NCI-H187 (cell line): ENCODE data around the gene SLC22A17.
A peak's percentile ranks its signal among the peaks of the same experiment; 100 is the strongest.

Source experiments
- DNase-seq, 2 experiments: peaks; one replicate each; lab custom pipeline; 2025; lab: John Stamatoyannopoulos, UW

The SLC22A17 gene

GRCh38 chr14:23307687-23308644 is 44.7 kb downstream of the SLC22A17 start:
- no peak for DNase-seq

- DNase-seq = no peak
Measured at GRCh38 chr14:23307146-23307530, 45.5 kb downstream of the SLC22A17 start.

GRCh38 chr14:23306412-23307145 is 46.1 kb downstream of the SLC22A17 start, which contains the start of gene BCL2L2:
Gene BCL2L2, plus strand, starts transcription at chr14:23306833. Its CDS starts 935 bp downstream, at chr14:23307768.
- peak; percentile 84 to 92 for DNase-seq

- DNase-seq = peak; percentile 69 to 81
Measured at GRCh38 chr14:23302290-23303225, 50.1 kb downstream of the SLC22A17 start, which contains the start of gene PPP1R3E. Gene PPP1R3E, minus strand, starts transcription at chr14:23302859. Its CDS starts 283 bp downstream, at chr14:23302576.

GRCh38 chr14:23301969-23302289 is 50.8 kb downstream of the SLC22A17 start:
- peak in 1 of 2 experiments; percentile 78 for DNase-seq

- peak; percentile 92 to 98 for DNase-seq
Measured at GRCh38 chr14:23301288-23301968, 51.3 kb downstream of the SLC22A17 start.

GRCh38 chr14:23300687-23301223 is 51.9 kb downstream of the SLC22A17 start:
- no peak for DNase-seq

GRCh38 chr14:23299986-23300686 is 52.6 kb downstream of the SLC22A17 start:
- DNase-seq = no peak

- DNase-seq = no peak
Measured at GRCh38 chr14:23299211-23299957, 53.3 kb downstream of the SLC22A17 start.

- DNase-seq = no peak
Measured at GRCh38 chr14:23297611-23298277, 54.9 kb downstream of the SLC22A17 start.

GRCh38 chr14:23297096-23297495 is 55.6 kb downstream of the SLC22A17 start:
- no peak for DNase-seq
